HepG2 (cell line): ENCODE results near the gene ELL3. TPM values are rescaled to one million over a fixed set of nuclear protein-coding genes. Genes with fewer than 3 reads are reported as not detected.

Experiments
- ARNTL ChIP-seq: sonication (generic); formaldehyde crosslinking; IDR thresholded peaks from 2 replicates; pipeline ENCODE4 v1.4.0; 2020; ENCODE audit warnings: mild to moderate bottlenecking, missing genetic modification reagents
- ATF7 ChIP-seq, 2 experiments: fragments of 450-650 bp in 1 of 2; sonication (generic) in 1 of 2; formaldehyde crosslinking in 1 of 2; IDR thresholded peaks; 2 replicates each; pipeline versions ENCODE4 v1.4.0 to v1.6.1; 2016 to 2020; ENCODE audit warnings: antibody characterized with exemption in 1 of 2, mild to moderate bottlenecking in 1 of 2, missing genetic modification reagents in 1 of 2
- NKX3-1 ChIP-seq: sonication (generic); formaldehyde crosslinking; IDR thresholded peaks from 2 replicates; pipeline ENCODE4 v1.5.0; 2020; ENCODE audit warnings: missing genetic modification reagents
- RARA ChIP-seq: IDR thresholded peaks from 2 replicates; pipeline ENCODE4 v1.6.1; 2016; ENCODE audit warnings: missing genetic modification reagents, missing compliant biosample characterization
- ZNF12 ChIP-seq: sonication (generic); formaldehyde crosslinking; IDR thresholded peaks from 2 replicates; pipeline ENCODE4 v1.5.0; 2020; ENCODE audit warnings: missing genetic modification reagents
- ZNF335 ChIP-seq: sonication (generic); formaldehyde crosslinking; IDR thresholded peaks from 2 replicates; pipeline ENCODE4 v1.4.0; 2020; ENCODE audit warnings: missing genetic modification reagents
- ZNF543 ChIP-seq: sonication (generic); formaldehyde crosslinking; IDR thresholded peaks from 2 replicates; pipeline ENCODE4 v1.4.0; 2020; ENCODE audit warnings: mild to moderate bottlenecking, missing genetic modification reagents
- ZNF605 ChIP-seq: sonication (generic); formaldehyde crosslinking; IDR thresholded peaks from 2 replicates; pipeline ENCODE4 v1.8.0; 2022; ENCODE audit warnings: mild to moderate bottlenecking, missing genetic modification reagents
- ZNF619 ChIP-seq: sonication (generic); formaldehyde crosslinking; IDR thresholded peaks from 2 replicates; pipeline ENCODE4 v1.4.0; 2020; ENCODE audit warnings: mild to moderate bottlenecking, missing genetic modification reagents
- ZNF660 ChIP-seq: sonication (generic); formaldehyde crosslinking; IDR thresholded peaks from 2 replicates; pipeline ENCODE4 v1.5.1; 2020; ENCODE audit warnings: mild to moderate bottlenecking, low read depth, missing genetic modification reagents, borderline replicate concordance
- ZSCAN21 ChIP-seq: sonication (generic); formaldehyde crosslinking; IDR thresholded peaks from 2 replicates; pipeline ENCODE4 v1.8.0; 2022; ENCODE audit warnings: mild to moderate bottlenecking, missing genetic modification reagents, moderate library complexity, borderline replicate concordance
- polyA plus RNA-seq, 8 experiments: library from polyadenylated mRNA; depleted of rRNA in 3 of 8; stranded (reverse) in 7 of 8; unstranded in 1 of 8; fragments of >200 nt; fragmentation: Illumina TruSeq in 4 of 8; extraction: Trizol in 4 of 8; gene quantifications; 2 replicates each; pipeline versions ENCODE4 v1.2.1 to v1.2.3, GENCODE V29; 2011 to 2016; ENCODE audit warnings: low read depth in 4 of 8, missing spikeins in 1 of 8, mixed read lengths in 1 of 8; ENCODE audit not compliant: insufficient read depth in 1 of 8
- total RNA-seq, 5 experiments: library from RNA; depleted of rRNA; stranded (reverse); fragments of >200 nt; fragmentation: Illumina TruSeq; extraction: Trizol; gene quantifications; 2 replicates each; pipeline ENCODE4 v1.2.3, GENCODE V29; 2016; ENCODE audit warnings: low read depth in 1 of 5
- TF ChIP-seq, protein P1 (sequence below): sonication (generic); formaldehyde crosslinking; IDR thresholded peaks from 2 replicates; pipeline ENCODE4 v1.4.0; 2020; ENCODE audit warnings: low read depth, missing genetic modification reagents
- TF ChIP-seq, protein P2 (sequence below): sonication (generic); formaldehyde crosslinking; conservative IDR thresholded peaks from 2 replicates; pipeline ENCODE4 v1.8.0; 2022; ENCODE audit warnings: low read depth, missing genetic modification reagents
- TF ChIP-seq, protein P3 (sequence below): sonication (generic); formaldehyde crosslinking; IDR thresholded peaks from 2 replicates; pipeline ENCODE4 v1.8.0; 2022; ENCODE audit warnings: mild to moderate bottlenecking, missing genetic modification reagents
- TF ChIP-seq, protein P4 (sequence below): sonication (generic); formaldehyde crosslinking; conservative IDR thresholded peaks from 2 replicates; pipeline ENCODE4 v1.4.0; 2020; ENCODE audit warnings: missing genetic modification reagents
- TF ChIP-seq, protein P5 (sequence below): sonication (generic); formaldehyde crosslinking; IDR thresholded peaks from 2 replicates; pipeline ENCODE4 v1.8.1; 2022; ENCODE audit warnings: mild to moderate bottlenecking, missing genetic modification reagents
- TF ChIP-seq, protein P6 (sequence below): sonication (generic); formaldehyde crosslinking; IDR thresholded peaks from 2 replicates; pipeline ENCODE4 v1.5.1; 2020; ENCODE audit warnings: missing genetic modification reagents, mild to moderate bottlenecking, borderline replicate concordance

ELL3 gene
- total and polyA plus RNA-seq, 2 of the 13 experiments (the other 11 are each of a cell fraction or from before 2014, with no cell fraction given) = 6.1 to 8.8 TPM

DNA sequence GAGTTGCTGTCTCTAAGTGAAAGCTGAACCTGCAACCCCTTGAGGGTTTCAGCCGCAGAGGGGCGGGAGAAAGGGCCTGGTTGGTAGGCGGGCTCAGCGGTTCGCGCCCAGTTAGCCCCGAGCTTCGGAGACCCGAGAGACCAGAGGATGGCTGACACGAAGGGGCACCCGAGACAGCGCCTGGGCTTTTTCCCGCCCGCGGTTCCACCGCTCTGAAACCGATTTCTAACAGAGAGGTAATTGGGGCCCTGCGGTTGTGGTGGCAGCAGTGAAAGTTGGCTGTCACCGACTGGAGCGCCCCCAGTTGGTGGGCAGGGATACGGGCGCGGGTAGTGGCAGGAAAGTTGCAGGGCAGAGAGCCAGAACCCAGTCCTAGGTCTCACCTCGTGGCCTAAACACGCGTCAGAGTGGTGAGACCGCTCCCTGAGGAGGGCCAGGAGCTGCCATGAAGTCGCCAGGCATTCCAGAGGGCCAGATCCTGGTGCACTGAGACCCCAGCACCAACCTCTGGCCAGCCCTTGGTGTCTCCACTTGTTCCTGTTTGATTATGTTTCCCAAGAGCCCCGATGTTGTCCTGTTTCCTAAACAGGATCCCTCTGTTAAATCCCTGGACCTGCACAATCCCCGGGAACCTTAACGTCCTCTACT is 625 bp upstream of the ELL3 start (continued):
- TF ChIP-seq, protein P1, sequence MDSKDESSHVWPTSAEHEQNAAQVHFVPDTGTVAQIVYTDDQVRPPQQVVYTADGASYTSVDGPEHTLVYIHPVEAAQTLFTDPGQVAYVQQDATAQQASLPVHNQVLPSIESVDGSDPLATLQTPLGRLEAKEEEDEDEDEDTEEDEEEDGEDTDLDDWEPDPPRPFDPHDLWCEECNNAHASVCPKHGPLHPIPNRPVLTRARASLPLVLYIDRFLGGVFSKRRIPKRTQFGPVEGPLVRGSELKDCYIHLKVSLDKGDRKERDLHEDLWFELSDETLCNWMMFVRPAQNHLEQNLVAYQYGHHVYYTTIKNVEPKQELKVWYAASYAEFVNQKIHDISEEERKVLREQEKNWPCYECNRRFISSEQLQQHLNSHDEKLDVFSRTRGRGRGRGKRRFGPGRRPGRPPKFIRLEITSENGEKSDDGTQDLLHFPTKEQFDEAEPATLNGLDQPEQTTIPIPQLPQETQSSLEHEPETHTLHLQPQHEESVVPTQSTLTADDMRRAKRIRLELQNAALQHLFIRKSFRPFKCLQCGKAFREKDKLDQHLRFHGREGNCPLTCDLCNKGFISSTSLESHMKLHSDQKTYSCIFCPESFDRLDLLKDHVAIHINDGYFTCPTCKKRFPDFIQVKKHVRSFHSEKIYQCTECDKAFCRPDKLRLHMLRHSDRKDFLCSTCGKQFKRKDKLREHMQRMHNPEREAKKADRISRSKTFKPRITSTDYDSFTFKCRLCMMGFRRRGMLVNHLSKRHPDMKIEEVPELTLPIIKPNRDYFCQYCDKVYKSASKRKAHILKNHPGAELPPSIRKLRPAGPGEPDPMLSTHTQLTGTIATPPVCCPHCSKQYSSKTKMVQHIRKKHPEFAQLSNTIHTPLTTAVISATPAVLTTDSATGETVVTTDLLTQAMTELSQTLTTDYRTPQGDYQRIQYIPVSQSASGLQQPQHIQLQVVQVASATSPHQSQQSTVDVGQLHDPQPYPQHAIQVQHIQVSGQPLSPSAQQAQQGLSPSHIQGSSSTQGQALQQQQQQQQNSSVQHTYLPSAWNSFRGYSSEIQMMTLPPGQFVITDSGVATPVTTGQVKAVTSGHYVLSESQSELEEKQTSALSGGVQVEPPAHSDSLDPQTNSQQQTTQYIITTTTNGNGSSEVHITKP (CRISPR knock-in tag) = no peak
- TF ChIP-seq, protein P2, sequence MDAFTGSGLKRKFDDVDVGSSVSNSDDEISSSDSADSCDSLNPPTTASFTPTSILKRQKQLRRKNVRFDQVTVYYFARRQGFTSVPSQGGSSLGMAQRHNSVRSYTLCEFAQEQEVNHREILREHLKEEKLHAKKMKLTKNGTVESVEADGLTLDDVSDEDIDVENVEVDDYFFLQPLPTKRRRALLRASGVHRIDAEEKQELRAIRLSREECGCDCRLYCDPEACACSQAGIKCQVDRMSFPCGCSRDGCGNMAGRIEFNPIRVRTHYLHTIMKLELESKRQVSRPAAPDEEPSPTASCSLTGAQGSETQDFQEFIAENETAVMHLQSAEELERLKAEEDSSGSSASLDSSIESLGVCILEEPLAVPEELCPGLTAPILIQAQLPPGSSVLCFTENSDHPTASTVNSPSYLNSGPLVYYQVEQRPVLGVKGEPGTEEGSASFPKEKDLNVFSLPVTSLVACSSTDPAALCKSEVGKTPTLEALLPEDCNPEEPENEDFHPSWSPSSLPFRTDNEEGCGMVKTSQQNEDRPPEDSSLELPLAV (CRISPR knock-in tag) = no peak
- TF ChIP-seq ARNTL (CRISPR knock-in tag) = peak; percentile 80
- peak; percentile 91 for TF ChIP-seq ZNF543 (CRISPR knock-in tag)
- TF ChIP-seq ATF7 (IDR thresholded peaks at IDR 0.05) = no peak
- no peak for TF ChIP-seq ATF7 (CRISPR knock-in tag; IDR thresholded peaks at IDR 0.05)
- TF ChIP-seq ZNF605 = peak; percentile 21; the same call in 1 of the 2 replicates
- no peak for TF ChIP-seq ZNF619 (CRISPR knock-in tag)
- 0 out of 2 replicates have a peak, but pooled peaks have one; percentile 34 for TF ChIP-seq ZSCAN21 (CRISPR knock-in tag)
- peak; percentile 39; the same call in 1 of the 2 replicates for TF ChIP-seq ZNF12 (CRISPR knock-in tag)
- TF ChIP-seq ZNF335 (CRISPR knock-in tag) = no peak
- TF ChIP-seq, protein P3, sequence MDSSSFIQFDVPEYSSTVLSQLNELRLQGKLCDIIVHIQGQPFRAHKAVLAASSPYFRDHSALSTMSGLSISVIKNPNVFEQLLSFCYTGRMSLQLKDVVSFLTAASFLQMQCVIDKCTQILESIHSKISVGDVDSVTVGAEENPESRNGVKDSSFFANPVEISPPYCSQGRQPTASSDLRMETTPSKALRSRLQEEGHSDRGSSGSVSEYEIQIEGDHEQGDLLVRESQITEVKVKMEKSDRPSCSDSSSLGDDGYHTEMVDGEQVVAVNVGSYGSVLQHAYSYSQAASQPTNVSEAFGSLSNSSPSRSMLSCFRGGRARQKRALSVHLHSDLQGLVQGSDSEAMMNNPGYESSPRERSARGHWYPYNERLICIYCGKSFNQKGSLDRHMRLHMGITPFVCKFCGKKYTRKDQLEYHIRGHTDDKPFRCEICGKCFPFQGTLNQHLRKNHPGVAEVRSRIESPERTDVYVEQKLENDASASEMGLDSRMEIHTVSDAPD (CRISPR knock-in tag) = no peak
- TF ChIP-seq ZNF660 (CRISPR knock-in tag) = no peak
- TF ChIP-seq, protein P4, sequence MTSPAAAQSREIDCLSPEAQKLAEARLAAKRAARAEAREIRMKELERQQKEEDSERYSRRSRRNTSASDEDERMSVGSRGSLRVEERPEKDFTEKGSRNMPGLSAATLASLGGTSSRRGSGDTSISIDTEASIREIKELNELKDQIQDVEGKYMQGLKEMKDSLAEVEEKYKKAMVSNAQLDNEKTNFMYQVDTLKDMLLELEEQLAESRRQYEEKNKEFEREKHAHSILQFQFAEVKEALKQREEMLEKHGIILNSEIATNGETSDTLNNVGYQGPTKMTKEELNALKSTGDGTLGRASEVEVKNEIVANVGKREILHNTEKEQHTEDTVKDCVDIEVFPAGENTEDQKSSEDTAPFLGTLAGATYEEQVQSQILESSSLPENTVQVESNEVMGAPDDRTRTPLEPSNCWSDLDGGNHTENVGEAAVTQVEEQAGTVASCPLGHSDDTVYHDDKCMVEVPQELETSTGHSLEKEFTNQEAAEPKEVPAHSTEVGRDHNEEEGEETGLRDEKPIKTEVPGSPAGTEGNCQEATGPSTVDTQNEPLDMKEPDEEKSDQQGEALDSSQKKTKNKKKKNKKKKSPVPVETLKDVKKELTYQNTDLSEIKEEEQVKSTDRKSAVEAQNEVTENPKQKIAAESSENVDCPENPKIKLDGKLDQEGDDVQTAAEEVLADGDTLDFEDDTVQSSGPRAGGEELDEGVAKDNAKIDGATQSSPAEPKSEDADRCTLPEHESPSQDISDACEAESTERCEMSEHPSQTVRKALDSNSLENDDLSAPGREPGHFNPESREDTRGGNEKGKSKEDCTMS (CRISPR knock-in tag) = 0 out of 2 replicates have a peak, but pooled peaks have one; percentile 70
- no peak for TF ChIP-seq RARA (CRISPR knock-in tag)
- TF ChIP-seq NKX3-1 (CRISPR knock-in tag) = 0 out of 2 replicates have a peak, but pooled peaks have one; percentile 21
- TF ChIP-seq, protein P5, sequence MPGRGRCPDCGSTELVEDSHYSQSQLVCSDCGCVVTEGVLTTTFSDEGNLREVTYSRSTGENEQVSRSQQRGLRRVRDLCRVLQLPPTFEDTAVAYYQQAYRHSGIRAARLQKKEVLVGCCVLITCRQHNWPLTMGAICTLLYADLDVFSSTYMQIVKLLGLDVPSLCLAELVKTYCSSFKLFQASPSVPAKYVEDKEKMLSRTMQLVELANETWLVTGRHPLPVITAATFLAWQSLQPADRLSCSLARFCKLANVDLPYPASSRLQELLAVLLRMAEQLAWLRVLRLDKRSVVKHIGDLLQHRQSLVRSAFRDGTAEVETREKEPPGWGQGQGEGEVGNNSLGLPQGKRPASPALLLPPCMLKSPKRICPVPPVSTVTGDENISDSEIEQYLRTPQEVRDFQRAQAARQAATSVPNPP (CRISPR knock-in tag) = peak; percentile 36; the same call in 1 of the 2 replicates
- TF ChIP-seq, protein P6, sequence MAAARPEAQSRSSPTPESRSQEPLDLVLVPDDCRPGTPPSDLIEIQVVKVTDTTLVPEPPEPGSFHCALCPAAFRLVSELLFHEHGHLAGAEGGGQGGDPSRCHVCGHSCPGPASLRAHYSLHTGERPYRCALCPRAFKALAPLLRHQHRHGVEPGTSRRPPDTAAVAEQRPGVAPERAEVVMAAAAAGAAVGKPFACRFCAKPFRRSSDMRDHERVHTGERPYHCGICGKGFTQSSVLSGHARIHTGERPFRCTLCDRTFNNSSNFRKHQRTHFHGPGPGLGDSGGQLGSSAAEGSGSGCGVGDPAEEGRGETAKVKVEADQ (CRISPR knock-in tag) = no peak
